ENCODE data around the gene PLEKHG4B. TPM values are rescaled to one million over a fixed set of nuclear protein-coding genes. Genes with fewer than 3 reads are reported as not detected.

PLEKHG4B gene
- polyA plus RNA-seq, 3 donors, result not detected

DNA sequence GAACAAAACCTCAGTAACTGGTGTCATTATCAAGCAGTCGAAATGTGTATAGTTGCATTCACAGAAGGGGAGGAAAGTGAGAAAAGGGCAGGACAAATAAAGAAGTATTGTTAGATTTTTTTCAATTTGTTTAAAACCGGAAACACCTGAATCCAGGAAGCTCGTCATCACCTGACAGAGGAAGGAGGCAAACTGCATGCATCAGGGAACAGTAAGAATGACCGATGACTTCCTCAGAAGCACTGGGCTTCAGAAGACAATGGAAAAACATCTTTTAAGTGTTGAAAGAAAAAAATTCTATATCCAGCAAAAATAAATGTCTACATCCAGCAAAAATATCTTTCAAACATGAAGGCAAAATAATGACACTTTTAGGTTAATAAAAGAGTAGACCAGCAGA is 29.5 kb downstream of the PLEKHG4B start:
- H3K36me3 ChIP-seq (replicated peaks in 1 of 2; ENCODE audit: control insufficient read depth in 1 of 2, insufficient read depth in 2 of 2, low read length in 2 of 2), result no peaks in the 10 kb centered on the region
- peaks cover 11 to 44% (median 28%) of the 10 kb centered on the region in 7 donors for H3K9me3 Mint-ChIP-seq
- 90% methylated on average over 2 of the region's 4 CpGs for WGBS (ENCODE audit: insufficient coverage)
- no peak overlapping the region for H3K27ac Mint-ChIP-seq
- H3K27me3 Mint-ChIP-seq (ENCODE audit: low read depth in 3 of 3), result peaks cover 0 to 2% (median 0%) of the 10 kb centered on the region in 3 donors
- no peak overlapping the region for H3K4me2 ChIP-seq (replicated peaks; ENCODE audit: extremely low read depth, low read length, poor library complexity, severe bottlenecking)
- no peaks in the 10 kb centered on the region for H3K4me1 Mint-ChIP-seq
- no peaks in the 10 kb centered on the region for H3K27me3 ChIP-seq (ENCODE audit: control insufficient read depth in 2 of 2, insufficient read depth in 2 of 2, low read length in 2 of 2)
- H4K20me1 ChIP-seq (ENCODE audit: insufficient read depth, low read length), result no peaks in the 10 kb centered on the region
- no peak overlapping the region for H3K4me3 Mint-ChIP-seq
- H2AFZ ChIP-seq (ENCODE audit: insufficient read depth, low read depth, low read length, poor library complexity, severe bottlenecking), result no peak overlapping the region
- H3K9ac ChIP-seq (ENCODE audit: insufficient read depth, low read length, poor library complexity, severe bottlenecking), result no peak overlapping the region
- intact Hi-C loops (cut with micrococcal nuclease), result no loop called here
- no peaks in the 10 kb centered on the region for H3K4me1 ChIP-seq (ENCODE audit: control insufficient read depth in 1 of 2, insufficient read depth in 2 of 2, low read length in 2 of 2)
- peaks cover 3 to 13% of the 10 kb centered on the region in 2 donors for H3K9me3 ChIP-seq (replicated peaks in 1 of 2; ENCODE audit: control insufficient read depth in 1 of 2, insufficient read depth in 1 of 2, low read length in 2 of 2)
- H3K79me2 ChIP-seq (ENCODE audit: insufficient read depth, low read length), result no peaks in the 10 kb centered on the region
- no peaks in the 10 kb centered on the region for H3K36me3 Mint-ChIP-seq
- TF ChIP-seq, protein P1, sequence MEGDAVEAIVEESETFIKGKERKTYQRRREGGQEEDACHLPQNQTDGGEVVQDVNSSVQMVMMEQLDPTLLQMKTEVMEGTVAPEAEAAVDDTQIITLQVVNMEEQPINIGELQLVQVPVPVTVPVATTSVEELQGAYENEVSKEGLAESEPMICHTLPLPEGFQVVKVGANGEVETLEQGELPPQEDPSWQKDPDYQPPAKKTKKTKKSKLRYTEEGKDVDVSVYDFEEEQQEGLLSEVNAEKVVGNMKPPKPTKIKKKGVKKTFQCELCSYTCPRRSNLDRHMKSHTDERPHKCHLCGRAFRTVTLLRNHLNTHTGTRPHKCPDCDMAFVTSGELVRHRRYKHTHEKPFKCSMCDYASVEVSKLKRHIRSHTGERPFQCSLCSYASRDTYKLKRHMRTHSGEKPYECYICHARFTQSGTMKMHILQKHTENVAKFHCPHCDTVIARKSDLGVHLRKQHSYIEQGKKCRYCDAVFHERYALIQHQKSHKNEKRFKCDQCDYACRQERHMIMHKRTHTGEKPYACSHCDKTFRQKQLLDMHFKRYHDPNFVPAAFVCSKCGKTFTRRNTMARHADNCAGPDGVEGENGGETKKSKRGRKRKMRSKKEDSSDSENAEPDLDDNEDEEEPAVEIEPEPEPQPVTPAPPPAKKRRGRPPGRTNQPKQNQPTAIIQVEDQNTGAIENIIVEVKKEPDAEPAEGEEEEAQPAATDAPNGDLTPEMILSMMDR (IDR thresholded peaks at IDR 0.05), result no peak
- DNase-seq, result no peak
- no peak overlapping the region for H3K27ac ChIP-seq (ENCODE audit: low read depth in 1 of 2, low read length in 2 of 2)
- H3K4me3 ChIP-seq (replicated peaks in 1 of 3; ENCODE audit: low read depth in 2 of 3, low read length in 3 of 3), result no peak overlapping the region

DNA sequence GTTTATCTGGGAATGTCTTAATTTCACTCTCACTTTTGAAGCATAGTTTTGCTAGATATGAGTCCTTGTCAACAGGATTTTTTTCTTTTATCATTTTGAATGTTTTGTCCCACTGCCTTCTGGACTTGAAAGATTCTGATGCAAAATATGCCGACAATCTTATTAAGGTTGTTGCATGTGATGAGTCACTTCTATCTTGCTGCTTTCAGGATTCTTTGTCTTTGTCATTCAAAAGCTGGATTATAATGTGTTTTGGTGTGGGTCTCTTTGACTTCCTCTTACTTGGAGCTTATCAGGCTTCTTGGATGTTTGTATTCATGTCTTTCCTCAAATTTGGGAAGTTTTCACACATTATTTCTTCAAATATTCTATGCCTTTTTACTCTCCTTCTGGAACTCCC is 33.8 kb downstream of the PLEKHG4B start:
- TF ChIP-seq, protein P1 (IDR thresholded peaks at IDR 0.05), result no peak

More for the DNA sequence above, 33.8 kb downstream of the PLEKHG4B start:
- H3K4me1 ChIP-seq (ENCODE audit: control insufficient read depth in 1 of 2, insufficient read depth in 2 of 2, low read length in 2 of 2), result peaks cover 0 to 4% of the 10 kb centered on the region in 2 donors
- Mint-ChIP-seq H3K4me1 (peaks cover 3% of the 10 kb centered on the region), H3K27ac (no peak overlapping the region), H3K36me3 (no peaks in the 10 kb centered on the region), H3K4me3 (no peak overlapping the region), H3K27me3 (ENCODE audit: low read depth in 3 of 3) (peaks cover 0 to 3% (median 2%) of the 10 kb centered on the region in 3 donors), H3K9me3 (peaks cover 11 to 35% (median 22%) of the 10 kb centered on the region in 7 donors)
- intact Hi-C loops (cut with micrococcal nuclease), result no loop called here
- H3K4me2 ChIP-seq (replicated peaks; ENCODE audit: extremely low read depth, low read length, poor library complexity, severe bottlenecking), result no peak overlapping the region
- no peak overlapping the region for H3K4me3 ChIP-seq (replicated peaks in 1 of 3; ENCODE audit: low read depth in 2 of 3, low read length in 3 of 3)
- H3K9me3 ChIP-seq (replicated peaks in 1 of 2; ENCODE audit: control insufficient read depth in 1 of 2, insufficient read depth in 1 of 2, low read length in 2 of 2), result peaks cover 4 to 16% of the 10 kb centered on the region in 2 donors
- H3K9ac ChIP-seq (ENCODE audit: insufficient read depth, low read length, poor library complexity, severe bottlenecking), result no peak overlapping the region
- whole genome bisulfite sequencing (ENCODE audit: insufficient coverage), result no CpG with 5 or more reads among the region's 1 CpG
- H3K36me3 ChIP-seq (replicated peaks in 1 of 2; ENCODE audit: control insufficient read depth in 1 of 2, insufficient read depth in 2 of 2, low read length in 2 of 2), result no peaks in the 10 kb centered on the region
- H3K27ac ChIP-seq (ENCODE audit: low read depth in 1 of 2, low read length in 2 of 2), result no peak overlapping the region
- no peaks in the 10 kb centered on the region for H3K79me2 ChIP-seq (ENCODE audit: insufficient read depth, low read length)
- no peaks in the 10 kb centered on the region for H3K27me3 ChIP-seq (ENCODE audit: control insufficient read depth in 2 of 2, insufficient read depth in 2 of 2, low read length in 2 of 2)
- H4K20me1 ChIP-seq (ENCODE audit: insufficient read depth, low read length), result no peaks in the 10 kb centered on the region
- DNase-seq, result no peak
- no peak overlapping the region for H2AFZ ChIP-seq (ENCODE audit: insufficient read depth, low read depth, low read length, poor library complexity, severe bottlenecking)

Measured in CD14-positive monocyte (primary cell).